Activated CD4-positive, CD25-positive, alpha-beta regulatory T cell treated with anti-CD3 and anti-CD28 coated beads, Interleukin-2, amount 50 U/mL, for 24 hours (primary cell): ENCODE measurements around the gene SLC27A2.

ENCODE experiments used
- ATAC-seq, 2 donors: fragments of 150-1000 bp; cut with Tn5 transposase; one replicate each; pipeline ENCODE4 v1.10.0; 2021; ENCODE audit warnings: mild to moderate bottlenecking in 1 of 2, moderate library complexity in 1 of 2

Gene SLC27A2

DNA sequence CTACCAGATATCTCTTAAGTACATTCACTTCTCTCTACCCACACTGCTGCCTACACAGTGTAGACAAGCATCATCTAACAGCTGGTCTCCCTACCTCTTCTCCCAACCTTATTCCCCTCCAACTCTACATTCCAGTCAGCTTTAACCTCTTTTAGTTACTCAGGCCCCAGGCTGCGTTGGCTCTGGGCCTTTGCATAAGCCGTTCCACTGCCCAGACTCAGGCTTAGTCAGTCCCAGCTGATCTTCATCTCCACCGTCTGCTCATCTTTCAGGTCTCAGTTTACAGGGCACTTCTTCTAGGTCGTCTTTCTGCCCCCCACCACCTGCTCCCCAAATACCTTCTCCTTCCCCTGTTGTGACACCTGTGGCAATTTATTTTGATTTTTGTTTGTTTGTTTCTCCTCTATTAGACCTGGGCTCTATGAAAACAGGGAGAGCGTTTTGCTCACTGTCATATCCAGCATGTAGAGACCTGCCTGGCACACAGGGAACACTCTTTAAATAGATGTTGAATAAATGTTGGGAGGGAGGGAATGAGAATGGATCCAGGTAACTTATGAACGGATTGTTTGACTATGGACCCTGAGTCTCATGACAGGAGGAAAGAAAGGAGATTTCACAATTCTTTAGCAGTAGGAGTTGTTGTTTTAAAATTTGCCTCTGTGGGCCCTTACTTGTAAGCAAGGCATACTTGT, 11.1 kb downstream of the SLC27A2 start:
- ATAC-seq = no peak

DNA sequence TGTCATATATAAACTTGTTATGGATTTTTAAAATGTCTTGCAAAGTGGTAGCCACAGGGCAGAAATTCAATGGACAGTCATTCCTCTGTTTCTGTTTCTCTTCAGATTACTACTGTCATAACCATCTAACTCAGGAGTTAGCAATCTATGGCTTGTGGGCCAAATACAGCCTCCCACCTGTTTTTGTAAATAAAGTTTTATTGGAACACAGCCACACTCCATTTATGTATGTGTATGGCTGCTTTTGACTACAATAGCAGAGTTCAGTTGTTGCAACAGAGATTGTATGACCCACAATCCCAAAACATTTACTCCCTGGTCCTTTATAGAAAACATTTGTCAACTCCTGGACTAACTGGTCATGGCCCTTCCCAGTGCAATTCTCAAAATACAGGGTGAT, 20.0 kb downstream of the SLC27A2 start:
- ATAC-seq = no peak

DNA sequence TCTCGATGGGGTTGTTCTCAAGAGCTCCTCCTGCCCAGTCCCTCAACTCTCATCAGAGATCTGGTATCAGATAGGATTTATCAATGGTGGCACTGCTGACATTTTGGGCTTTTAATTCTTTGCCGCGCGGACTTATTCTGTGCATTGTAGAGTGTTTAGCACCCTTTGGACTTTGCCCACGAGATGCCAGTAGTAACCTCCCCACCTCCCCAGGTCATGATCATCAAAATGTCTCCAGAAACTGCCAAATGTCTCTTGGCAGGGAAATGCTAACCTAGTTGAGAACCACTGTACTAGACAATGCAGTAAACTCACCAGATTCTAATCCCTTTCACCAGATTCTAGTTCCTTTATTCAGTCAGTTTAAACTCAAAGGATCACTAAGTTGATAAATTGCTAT, 24.0 kb downstream of the SLC27A2 start:
- ATAC-seq = no peak

DNA sequence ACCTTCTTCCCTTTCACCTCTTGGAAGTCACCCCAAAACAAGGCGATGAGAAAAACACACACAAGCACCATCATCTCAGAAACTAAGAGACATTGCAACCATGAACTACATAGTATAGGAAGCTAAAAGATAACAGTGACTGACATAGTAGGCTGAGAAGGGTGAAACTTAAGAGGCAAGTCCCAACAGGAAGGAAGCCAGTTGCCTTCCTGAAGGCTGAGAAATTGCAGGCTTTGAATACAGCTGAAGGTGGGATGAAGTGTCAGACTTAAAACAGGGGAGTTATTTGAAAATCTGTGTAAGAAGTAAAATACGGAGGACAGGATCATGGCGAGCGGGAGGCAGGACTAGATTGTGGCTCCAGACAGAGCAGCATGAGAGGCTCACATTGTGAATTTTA, 27.8 kb downstream of the SLC27A2 start:
- ATAC-seq = no peak

DNA sequence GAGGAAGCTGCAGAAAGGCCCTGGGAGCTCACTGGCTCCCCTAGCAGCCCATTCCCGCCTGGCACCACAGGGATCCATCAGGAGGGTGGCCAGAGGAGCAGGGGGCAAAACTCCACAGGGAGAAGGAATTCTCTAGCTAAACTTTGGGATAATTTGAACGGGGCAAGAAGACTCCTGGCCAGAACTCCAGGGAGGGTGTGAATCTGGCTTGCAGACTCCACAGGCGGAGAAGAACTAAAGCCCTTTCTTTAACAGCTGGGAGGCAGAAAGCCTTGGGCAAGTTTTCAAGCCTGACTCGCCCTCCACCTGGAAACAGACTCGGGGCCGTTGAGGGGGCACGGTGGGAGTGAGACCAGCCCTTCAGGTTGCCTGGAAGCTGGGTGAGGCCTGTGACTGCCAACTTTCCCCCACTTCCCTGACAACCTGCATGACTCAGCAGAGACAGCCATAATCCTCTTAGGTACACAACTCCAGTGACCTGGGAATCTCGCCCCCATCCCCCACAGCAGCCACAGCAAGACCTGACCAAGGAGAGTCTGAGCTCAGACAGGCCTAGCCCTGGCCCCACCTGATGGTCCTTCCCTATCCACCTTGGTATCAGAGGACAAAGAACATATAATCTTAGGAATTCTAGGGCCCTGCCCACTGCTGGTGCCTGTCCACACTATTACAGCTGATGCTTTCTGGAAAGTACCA, 28.6 kb downstream of the SLC27A2 start:
- ATAC-seq = no peak

DNA sequence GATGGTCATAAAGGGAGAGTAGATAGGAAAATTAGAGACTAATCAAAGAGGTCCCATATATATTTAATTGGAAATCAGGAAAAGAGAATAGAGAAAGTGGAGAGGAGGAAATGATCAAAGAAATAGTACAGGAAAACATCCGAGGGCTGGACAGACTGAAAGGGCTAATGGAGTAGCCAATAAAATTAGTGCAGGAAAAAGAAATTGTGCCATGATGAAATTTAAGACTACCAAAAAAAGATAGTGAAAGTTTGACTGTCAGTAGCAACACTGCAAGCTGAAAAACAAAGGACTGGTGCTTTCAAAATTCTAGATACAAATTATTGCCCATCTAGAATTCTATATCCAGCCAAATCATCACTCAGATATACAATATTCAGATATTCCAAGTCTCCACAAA, 36.3 kb downstream of the SLC27A2 start:
- no peak for ATAC-seq

DNA sequence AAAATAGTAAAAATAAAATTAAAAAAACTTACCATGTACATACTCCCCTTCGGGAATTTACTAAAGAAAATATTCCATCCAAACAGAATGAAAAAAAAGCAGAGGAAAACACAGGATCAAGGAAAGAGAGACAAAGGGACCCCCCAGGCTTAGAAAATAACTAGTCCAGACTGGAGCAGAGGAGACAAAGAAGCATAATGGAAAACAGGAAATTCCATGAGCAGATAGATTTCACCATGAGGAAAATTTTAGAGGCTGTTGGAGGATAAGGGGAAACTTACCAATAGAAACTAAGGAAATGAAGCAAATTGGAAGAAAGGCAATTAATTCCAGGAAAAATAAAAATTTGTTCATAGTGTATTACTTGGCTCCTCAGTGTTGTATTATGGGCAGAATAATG, 36.7 kb downstream of the SLC27A2 start:
- no peak for ATAC-seq

DNA sequence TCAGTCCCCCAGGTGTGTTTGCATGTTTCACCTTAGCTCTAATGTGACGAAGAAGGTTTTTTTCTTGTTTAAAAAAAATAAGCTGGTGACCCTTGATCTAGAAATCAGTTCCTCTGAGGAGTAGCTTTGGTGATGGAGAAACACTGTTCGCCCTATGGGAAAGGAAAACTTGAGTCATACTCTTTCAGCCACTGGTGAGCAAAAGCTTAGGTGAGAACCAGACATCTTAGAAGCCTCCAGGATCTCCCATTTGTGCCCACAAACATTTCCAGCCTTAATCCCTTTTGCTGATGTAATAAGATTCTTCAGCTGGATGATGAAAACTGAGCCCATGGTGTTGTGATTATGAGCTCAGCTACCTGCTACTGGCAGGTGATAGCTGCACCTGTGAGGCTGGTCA, 37.8 kb downstream of the SLC27A2 start:
- no peak for ATAC-seq

DNA sequence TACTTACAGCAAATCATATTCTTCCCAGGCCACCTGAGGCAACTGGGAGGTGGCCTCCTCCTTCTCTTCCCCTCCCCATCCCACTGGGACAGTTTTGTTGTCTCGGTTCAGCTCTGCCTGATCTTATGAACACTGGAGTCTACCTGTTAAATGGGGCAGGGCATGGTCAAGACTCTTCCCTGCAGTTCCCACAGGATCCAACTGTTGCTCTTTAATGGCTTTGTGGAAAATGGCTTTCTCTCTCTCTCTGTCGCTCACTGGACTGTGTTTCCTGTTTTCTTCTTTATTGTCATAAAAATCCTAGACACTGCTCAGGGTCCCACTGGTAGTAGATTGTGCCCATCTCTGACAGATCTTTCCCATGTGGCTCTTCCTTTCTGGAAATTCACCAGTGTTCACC, 40.2 kb downstream of the SLC27A2 start:
- no peak for ATAC-seq

DNA sequence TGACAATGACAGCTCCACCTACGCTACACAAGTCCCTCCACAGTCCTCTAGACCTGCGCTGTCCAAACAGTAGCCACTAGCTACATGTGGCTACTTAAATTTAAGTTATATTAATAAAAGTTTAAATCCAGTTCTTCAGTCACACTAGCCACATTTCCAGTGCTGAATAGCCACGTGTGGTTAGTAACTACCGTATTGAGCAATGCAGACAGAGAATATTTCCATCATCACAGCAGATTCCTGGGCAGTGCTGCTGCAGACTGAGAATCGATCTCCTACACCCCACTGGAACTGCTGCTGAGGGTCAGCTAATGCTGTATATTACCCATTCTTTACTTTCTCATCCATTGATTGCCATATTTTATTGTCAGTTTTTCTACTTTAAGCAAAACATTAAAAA, 42.6 kb downstream of the SLC27A2 start:
- no peak for ATAC-seq

DNA sequence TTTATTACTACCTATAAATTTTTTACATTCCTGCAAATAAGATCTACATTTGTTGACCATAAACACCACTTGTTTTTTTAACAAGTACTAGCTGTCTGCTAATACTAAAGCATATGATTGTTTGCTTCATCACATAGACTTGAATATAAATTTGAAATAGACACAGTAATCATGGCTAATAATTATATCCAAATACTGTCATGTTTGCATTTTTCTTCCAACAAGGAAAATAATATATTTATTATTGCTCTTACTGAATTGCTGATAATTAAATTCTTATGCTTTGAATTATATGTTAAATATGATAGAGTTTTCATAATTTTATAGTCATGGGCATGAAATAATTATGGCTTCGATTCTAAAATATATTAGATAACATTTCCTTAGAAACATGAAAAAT, 43.1 kb downstream of the SLC27A2 start:
- no peak for ATAC-seq

DNA sequence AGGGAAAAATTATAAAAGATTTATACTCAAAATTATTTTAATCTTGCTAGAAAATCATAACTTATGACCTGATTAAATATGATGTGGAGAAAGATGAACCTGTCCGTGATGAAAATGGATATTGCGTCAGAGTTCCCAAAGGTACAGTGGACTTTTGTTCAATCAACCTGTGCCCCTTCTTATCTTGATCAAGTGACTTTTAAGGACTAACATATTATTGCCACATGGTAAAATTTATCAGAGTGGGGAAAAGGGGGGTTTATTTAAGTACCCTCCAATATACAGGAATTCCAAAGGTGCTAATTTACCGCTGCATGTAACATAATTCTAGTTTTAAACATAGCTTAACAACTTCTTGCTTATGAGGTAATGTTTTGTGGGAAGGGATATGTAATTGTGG, 43.9 kb downstream of the SLC27A2 start:
- no peak for ATAC-seq

DNA sequence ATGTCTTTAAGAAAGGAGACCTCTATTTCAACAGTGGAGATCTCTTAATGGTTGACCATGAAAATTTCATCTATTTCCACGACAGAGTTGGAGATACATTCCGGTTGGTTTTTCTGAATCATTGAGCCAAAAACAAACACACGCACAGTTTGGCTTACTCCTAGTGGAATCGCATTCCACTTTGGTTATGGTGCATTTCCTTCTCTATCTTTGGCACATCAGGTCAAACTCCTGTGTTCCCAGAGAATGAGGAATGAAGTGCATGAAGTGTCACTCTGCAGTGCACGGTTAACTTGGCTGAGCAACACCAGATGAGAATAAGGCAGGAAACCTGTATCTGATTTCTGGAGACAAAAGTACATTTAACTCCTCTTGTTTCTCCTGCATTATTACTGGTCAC, 45.1 kb downstream of the SLC27A2 start:
- ATAC-seq = no peak

DNA sequence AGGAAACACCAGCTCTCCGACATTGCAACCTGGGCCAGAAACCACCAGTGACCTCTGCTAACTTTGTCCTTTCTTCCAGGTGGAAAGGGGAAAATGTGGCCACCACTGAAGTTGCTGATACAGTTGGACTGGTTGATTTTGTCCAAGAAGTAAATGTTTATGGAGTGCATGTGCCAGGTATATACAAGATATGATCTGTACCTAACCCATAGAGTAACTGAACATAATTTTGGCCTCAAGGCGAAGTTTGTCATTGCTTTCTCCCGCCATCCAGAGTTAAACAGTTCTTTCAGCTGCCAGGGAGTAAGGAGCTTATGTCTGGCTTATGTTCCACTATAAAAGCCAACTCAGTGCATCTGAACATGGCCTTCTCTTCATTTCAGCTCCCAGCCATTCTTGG, 46.9 kb downstream of the SLC27A2 start:
- no peak for ATAC-seq

DNA sequence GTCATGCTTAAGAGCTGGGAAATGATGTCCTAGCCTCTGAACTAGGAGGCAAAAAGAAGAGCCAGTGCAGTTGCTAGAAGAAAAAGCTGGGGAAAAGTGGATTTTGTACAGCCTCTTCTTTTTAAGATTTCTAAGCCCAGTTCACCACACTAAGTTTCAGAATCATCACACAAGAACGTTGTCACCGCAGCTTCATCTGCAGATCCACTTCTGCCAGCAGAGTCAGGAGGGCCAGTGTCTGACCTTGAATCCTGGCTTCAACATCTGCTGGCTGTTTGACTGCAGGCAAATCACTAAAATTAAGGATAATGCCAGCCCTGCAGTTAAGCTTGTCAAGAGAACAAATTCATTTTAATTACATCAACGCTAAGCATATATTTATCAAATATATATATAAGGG, 47.3 kb downstream of the SLC27A2 start:
- no peak for ATAC-seq

DNA sequence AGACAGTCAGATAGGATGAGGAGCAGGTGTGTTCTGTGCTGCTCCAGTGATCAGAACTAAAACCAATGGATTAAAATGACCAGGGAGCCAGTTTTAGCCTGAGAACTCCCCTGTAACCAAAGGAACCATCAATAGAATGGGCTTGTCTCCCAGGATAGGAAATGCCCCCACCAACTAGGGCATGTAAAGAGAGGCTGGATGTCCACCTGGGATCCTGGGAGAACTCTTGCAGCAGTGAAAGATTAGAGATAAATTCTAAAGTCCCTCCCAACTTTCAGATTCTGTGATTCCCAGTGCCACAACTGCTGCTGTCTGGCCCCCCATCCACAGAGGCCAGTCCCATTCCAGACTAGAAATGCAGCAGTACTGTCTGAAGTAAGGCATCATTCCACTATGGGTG, 49.8 kb downstream of the SLC27A2 start:
- ATAC-seq = no peak

DNA sequence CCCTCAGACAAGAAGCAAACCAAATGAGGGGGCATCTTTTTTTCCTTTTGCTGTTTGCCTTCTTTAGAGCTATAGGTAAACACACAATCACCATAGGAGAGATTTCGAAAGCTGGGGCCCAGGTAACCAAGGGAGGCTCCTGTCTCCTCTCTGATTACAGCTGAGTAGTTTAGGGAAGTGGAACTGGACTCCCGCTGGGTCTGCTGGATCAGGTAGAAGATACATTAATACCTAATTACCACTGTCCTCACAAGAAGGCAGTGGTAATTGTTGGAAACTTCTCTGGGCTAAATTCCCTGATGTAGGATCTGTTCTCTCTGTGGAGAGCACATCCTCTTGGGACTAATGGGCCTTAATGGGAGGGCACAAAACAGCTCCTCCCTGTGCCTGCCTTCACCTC, 50.8 kb downstream of the SLC27A2 start:
- no peak for ATAC-seq

DNA sequence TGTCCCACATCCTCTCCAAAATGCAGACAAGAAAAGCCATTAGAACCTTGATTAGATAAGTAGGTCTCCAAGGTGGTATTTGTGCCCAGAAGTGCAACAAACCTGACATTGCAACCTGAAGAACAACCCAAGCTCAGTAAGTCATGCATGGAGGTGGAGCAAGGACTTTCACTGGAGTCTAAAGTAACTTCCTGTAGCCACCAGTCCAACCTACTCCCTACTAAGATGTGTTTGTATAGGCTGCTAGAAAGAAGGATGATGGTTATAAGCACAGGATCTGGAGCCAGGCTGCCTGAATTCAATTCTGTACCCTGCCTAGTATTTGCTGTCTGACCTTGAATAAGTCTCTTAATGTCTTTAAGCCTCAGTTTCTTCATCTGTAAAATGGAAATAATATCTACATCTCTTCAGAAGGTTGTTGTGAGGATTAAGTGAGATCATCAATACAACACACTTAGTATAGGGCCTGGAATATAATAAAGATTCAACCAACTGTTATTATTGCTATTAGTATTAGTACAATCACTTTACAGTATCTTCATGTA, 51.3 kb downstream of the SLC27A2 start:
- no peak for ATAC-seq

DNA sequence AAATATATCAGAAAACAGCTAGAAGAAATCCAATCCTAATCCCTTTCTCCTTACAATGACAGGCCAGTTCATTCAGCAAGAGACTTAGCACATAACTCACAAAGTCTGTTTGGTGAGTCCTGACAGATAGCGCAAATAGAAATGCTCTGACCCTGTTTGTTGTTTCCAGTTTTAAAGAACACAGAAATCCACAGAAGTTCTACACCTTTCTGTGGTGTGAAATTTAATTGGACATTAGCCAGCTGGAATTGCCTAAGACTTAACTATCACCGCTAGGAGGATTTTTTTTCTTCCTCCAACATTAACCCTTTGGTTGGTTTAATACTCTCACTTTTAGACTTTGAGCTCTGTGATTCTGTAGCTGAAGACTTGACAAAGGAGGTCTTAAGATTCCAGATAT, 52.8 kb downstream of the SLC27A2 start:
- no peak for ATAC-seq

DNA sequence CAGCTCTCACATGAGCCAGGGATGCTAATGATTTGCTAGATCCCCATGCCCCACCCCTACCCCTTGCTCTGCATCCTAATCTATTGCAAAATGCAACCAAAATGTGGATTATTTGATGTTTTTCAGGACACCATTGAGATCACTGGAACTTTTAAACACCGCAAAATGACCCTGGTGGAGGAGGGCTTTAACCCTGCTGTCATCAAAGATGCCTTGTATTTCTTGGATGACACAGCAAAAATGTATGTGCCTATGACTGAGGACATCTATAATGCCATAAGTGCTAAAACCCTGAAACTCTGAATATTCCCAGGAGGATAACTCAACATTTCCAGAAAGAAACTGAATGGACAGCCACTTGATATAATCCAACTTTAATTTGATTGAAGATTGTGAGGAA, 53.8 kb downstream of the SLC27A2 start:
- no peak for ATAC-seq

DNA sequence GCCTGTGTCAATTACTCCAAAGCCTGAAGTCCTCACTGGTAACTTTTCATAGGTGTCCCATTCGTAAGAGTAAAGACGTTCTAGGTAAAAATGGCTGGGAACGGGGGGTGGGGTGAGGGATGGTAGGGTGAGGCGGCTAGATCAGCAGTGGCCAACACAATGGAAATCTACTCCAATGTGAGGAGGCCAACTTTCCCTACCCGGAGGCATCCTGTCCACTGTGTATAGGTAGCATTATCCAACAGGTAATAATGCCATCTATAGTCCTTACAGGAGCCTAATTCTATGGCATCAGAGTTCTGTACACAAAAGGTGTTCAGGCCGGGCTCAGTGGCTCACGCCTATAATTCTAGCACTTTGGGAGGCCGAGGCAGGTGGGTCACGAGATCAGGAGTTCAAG, 54.4 kb downstream of the SLC27A2 start:
- ATAC-seq = no peak

DNA sequence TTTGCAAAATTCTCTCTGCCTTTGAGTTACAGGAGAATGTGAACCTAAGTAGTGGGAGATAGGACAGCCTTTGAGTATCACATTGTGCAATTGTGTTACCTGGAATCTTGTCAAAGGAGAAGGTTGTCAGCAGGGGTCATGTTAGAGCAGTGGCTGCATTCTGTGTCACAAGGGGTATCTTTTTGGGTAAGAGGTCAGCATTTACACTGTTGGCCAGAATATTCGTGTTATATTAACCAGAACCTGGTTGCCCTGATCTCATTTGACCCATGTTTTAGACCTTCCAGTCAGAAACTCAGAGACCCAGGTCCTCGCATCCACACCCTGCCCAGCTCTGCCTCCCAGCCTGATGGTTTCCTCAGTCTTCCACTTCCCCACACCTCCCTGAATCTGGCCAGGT, 56.3 kb downstream of the SLC27A2 start:
- ATAC-seq = no peak

DNA sequence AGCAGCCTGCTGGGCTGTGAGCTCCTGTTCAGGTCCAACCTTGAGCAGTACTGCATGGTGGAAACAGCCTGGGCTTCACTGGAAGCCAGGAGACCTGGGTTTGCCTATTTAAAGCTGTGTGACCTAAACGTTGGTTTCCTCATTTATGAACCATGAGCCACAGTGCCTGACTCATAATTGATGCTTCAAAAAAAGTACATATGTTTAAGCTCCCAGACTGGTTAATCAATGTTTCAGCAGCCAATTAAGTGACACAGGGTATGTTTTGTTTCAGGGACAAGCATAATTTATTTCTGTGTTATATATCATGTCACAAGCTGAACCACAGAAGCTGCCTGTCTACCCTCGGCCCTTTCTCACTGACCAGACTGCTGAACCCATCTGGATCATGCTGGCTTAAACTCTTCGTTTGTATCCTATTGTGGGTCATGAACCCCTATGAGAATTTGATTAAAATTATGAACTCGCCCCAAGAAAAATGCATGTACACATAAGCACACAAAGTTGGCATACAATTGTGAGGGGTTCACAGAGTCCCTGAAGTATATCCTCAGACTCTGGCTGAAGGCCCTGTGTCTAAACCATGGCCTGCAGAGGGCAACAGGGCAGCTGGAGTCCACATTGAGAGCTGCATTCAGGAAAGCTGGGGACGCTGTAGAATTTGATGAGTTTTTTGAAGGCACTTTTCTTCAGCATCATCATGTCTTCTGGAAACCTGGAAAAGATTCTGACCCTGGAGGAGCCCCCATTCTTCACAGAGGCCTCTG, 59.9 kb downstream of the SLC27A2 start:
- ATAC-seq = peak; percentile 28 to 48

DNA sequence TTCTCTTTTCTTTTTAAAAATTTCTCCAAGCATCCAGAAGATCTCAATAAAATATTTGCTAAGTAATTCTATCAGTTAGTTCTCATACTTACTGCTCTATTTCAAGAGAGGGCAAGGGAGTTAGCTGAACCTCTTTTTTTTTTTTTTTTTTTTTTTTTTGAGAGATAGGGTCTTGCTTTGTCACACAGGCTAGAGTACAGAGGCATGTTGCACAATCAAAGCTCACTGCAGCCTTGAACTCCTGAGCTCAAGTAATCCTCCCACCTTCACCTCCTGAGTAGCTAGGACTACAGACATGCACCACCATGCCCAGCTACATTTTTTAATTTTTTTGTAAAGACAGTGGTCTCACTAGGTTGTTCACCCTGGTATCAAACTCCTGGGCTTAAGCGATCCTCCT, 62.2 kb downstream of the SLC27A2 start:
- no peak for ATAC-seq
